ENCODE data around the gene ATP6V1F. TPM values are rescaled to one million over a fixed set of nuclear protein-coding genes. Genes with fewer than 3 reads are reported as not detected.

The ATP6V1F gene
- total and polyA plus RNA-seq, 5 donors: 127 to 224 (median 137) TPM

- no peak for ATAC-seq
- H3K27me3 ChIP-seq (ENCODE audit: control insufficient read depth, insufficient read depth): no peaks in the 10 kb centered on the region
- intact Hi-C loops (cut with DNase I): no loop called here
- peak; percentile 7 to 52 (median 25) for DNase-seq
- H3K4me1 ChIP-seq (ENCODE audit: control insufficient read depth, insufficient read depth, low read length): no peaks in the 10 kb centered on the region
- H3K9me3 ChIP-seq (ENCODE audit: control insufficient read depth, low read length): no peaks in the 10 kb centered on the region
- WGBS: 87% methylated on average over 17 of the region's 17 CpGs
- H3K4me3 ChIP-seq (ENCODE audit: low read length): no peak overlapping the region
- no peak overlapping the region for H3K27ac ChIP-seq (ENCODE audit: low read length)
Measured at GRCh38 chr7:128843938-128844621, 18.6 kb upstream of the ATP6V1F start.

DNA sequence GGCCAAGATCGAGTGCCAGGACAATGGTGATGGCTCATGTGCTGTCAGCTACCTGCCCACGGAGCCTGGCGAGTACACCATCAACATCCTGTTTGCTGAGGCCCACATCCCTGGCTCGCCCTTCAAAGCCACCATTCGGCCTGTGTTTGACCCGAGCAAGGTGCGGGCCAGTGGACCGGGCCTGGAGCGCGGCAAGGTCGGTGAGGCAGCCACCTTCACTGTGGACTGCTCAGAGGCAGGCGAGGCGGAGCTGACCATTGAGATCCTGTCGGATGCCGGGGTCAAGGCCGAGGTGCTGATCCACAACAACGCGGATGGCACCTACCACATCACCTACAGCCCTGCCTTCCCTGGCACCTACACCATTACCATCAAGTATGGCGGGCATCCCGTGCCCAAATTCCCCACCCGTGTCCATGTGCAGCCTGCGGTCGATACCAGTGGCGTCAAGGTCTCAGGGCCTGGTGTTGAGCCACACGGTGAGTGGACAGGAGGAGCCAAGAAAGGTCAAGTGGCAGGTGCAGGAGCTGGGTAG lies 17.8 kb upstream of the ATP6V1F start:
- H3K27ac ChIP-seq (ENCODE audit: low read length): no peak overlapping the region
- WGBS: 91% methylated on average over 25 of the region's 25 CpGs
- no peaks in the 10 kb centered on the region for H3K4me1 ChIP-seq (ENCODE audit: control insufficient read depth, insufficient read depth, low read length)
- intact Hi-C loops (cut with DNase I): no loop called here
- ATAC-seq (no peak), DNase-seq (peak; percentile 8 to 56 (median 30))
- H3K9me3 ChIP-seq (ENCODE audit: control insufficient read depth, low read length): no peaks in the 10 kb centered on the region
- H3K27me3 ChIP-seq (ENCODE audit: control insufficient read depth, insufficient read depth): no peaks in the 10 kb centered on the region
- H3K4me3 ChIP-seq (ENCODE audit: low read length): no peak overlapping the region

- ATAC-seq: no peak
- Histone ChIP-seq H3K4me3 (ENCODE audit: low read length) (no peak overlapping the region), H3K27ac (ENCODE audit: low read length) (no peak overlapping the region), H3K27me3 (ENCODE audit: control insufficient read depth, insufficient read depth) (no peaks in the 10 kb centered on the region), H3K4me1 (ENCODE audit: control insufficient read depth, insufficient read depth, low read length) (no peaks in the 10 kb centered on the region), H3K9me3 (ENCODE audit: control insufficient read depth, low read length) (no peaks in the 10 kb centered on the region)
- 83% methylated on average over 5 of the region's 5 CpGs for WGBS
- peak; percentile 6 to 23 (median 15) for DNase-seq
- intact Hi-C loops (cut with DNase I): no loop called here
Measured at GRCh38 chr7:128845475-128845874, 17.2 kb upstream of the ATP6V1F start.

GRCh38 chr7:128845987-128846386 lies 16.7 kb upstream of the ATP6V1F start:
- intact Hi-C loops (cut with DNase I): no loop called here
- H3K9me3 ChIP-seq (ENCODE audit: control insufficient read depth, low read length): no peaks in the 10 kb centered on the region
- H3K27me3 ChIP-seq (ENCODE audit: control insufficient read depth, insufficient read depth): no peaks in the 10 kb centered on the region
- ATAC-seq (no peak), DNase-seq (peak in 2 of 3 donors; percentile 41 to 59)
- 82% methylated on average over 19 of the region's 19 CpGs for WGBS
- H3K27ac ChIP-seq (ENCODE audit: low read length): no peak overlapping the region
- no peak overlapping the region for H3K4me3 ChIP-seq (ENCODE audit: low read length)
- no peaks in the 10 kb centered on the region for H3K4me1 ChIP-seq (ENCODE audit: control insufficient read depth, insufficient read depth, low read length)

GRCh38 chr7:128846781-128847444 lies 15.7 kb upstream of the ATP6V1F start:
- H3K4me1 ChIP-seq (ENCODE audit: control insufficient read depth, insufficient read depth, low read length): no peaks in the 10 kb centered on the region
- H3K27ac ChIP-seq (ENCODE audit: low read length): no peak overlapping the region
- DNase-seq (peak in 2 of 3 donors; percentile 20 to 51), ATAC-seq (no peak)
- H3K9me3 ChIP-seq (ENCODE audit: control insufficient read depth, low read length): no peaks in the 10 kb centered on the region
- intact Hi-C loops (cut with DNase I): no loop called here
- WGBS: 84% methylated on average over 14 of the region's 14 CpGs
- no peaks in the 10 kb centered on the region for H3K27me3 ChIP-seq (ENCODE audit: control insufficient read depth, insufficient read depth)
- H3K4me3 ChIP-seq (ENCODE audit: low read length): no peak overlapping the region

GRCh38 chr7:128847721-128848211 lies 14.9 kb upstream of the ATP6V1F start:
- H3K27ac ChIP-seq (ENCODE audit: low read length): no peak overlapping the region

DNA sequence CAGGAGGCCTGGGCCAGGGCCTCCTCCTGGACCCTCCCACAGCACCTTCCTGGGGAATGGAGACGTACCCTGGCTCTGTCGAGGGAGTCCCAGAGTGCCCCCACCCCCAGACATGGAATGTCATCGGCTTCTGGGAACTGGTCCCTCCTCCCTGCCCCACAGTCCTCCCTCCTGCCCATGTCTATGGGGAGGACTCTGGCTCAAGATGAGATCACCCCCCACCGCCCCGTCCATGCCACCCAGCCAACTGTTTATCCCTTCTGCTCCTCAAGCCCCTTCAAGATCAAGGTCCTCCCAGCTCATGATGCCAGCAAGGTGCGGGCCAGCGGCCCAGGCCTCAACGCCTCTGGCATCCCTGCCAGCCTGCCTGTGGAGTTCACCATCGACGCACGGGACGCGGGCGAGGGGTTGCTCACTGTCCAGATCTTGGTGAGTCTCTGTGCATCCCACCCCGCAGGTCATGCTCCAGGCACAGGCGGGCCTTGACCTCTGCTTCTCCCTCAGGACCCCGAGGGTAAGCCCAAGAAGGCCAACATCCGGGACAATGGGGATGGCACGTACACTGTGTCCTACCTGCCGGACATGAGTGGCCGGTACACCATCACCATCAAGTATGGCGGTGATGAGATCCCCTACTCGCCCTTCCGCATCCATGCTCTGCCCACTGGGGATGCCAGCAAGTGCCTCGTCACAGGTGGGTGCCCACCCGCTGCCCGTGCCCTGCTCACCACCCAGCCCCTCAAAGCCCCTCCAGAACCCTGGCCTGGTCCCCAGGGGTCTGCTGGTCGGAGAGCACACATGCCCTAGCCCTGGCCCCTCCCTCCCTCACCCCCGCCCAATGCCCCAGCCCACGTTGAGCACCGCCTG lies 14.1 kb upstream of the ATP6V1F start:
- Histone ChIP-seq H3K27me3 (ENCODE audit: control insufficient read depth, insufficient read depth) (no peaks in the 10 kb centered on the region), H3K4me1 (ENCODE audit: control insufficient read depth, insufficient read depth, low read length) (no peaks in the 10 kb centered on the region), H3K27ac (ENCODE audit: low read length) (no peak overlapping the region), H3K4me3 (ENCODE audit: low read length) (no peak overlapping the region), H3K9me3 (ENCODE audit: control insufficient read depth, low read length) (no peaks in the 10 kb centered on the region)
- WGBS: 91% methylated on average over 31 of the region's 31 CpGs
- DNase-seq: peak in 2 of 3 donors; percentile 31 to 45
- no peak for ATAC-seq
- intact Hi-C loops (cut with DNase I): no loop called here

More at GRCh38 chr7:128847721-128848211, 14.9 kb upstream of the ATP6V1F start:
- ATAC-seq (peak in 1 of 2 donors; percentile 3), DNase-seq (peak in 2 of 3 donors; percentile 44 to 51)
- H3K4me3 ChIP-seq (ENCODE audit: low read length): no peak overlapping the region
- H3K4me1 ChIP-seq (ENCODE audit: control insufficient read depth, insufficient read depth, low read length): no peaks in the 10 kb centered on the region
- no peaks in the 10 kb centered on the region for H3K27me3 ChIP-seq (ENCODE audit: control insufficient read depth, insufficient read depth)
- H3K9me3 ChIP-seq (ENCODE audit: control insufficient read depth, low read length): no peaks in the 10 kb centered on the region
- 92% methylated on average over 17 of the region's 17 CpGs for WGBS
- intact Hi-C loops (cut with DNase I): no loop called here

DNA sequence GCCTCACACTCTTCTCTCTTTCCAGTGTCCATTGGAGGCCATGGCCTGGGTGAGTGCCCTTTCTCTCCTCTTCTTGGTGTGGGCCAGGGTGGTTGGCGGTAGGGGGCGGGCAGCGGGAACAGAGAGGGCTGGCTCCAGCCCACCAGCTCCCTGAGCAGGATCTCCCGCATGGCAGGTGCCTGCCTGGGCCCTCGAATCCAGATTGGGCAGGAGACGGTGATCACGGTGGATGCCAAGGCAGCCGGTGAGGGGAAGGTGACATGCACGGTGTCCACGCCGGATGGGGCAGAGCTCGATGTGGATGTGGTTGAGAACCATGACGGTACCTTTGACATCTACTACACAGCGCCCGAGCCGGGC lies 13.5 kb upstream of the ATP6V1F start:
- no peaks in the 10 kb centered on the region for H3K4me1 ChIP-seq (ENCODE audit: control insufficient read depth, insufficient read depth, low read length)
- ATAC-seq (no peak), DNase-seq (no peak)
- H3K4me3 ChIP-seq (ENCODE audit: low read length): no peak overlapping the region
- H3K27ac ChIP-seq (ENCODE audit: low read length): no peak overlapping the region
- H3K9me3 ChIP-seq (ENCODE audit: control insufficient read depth, low read length): no peaks in the 10 kb centered on the region
- WGBS: 93% methylated on average over 16 of the region's 16 CpGs
- intact Hi-C loops (cut with DNase I): no loop called here
- no peaks in the 10 kb centered on the region for H3K27me3 ChIP-seq (ENCODE audit: control insufficient read depth, insufficient read depth)

DNA sequence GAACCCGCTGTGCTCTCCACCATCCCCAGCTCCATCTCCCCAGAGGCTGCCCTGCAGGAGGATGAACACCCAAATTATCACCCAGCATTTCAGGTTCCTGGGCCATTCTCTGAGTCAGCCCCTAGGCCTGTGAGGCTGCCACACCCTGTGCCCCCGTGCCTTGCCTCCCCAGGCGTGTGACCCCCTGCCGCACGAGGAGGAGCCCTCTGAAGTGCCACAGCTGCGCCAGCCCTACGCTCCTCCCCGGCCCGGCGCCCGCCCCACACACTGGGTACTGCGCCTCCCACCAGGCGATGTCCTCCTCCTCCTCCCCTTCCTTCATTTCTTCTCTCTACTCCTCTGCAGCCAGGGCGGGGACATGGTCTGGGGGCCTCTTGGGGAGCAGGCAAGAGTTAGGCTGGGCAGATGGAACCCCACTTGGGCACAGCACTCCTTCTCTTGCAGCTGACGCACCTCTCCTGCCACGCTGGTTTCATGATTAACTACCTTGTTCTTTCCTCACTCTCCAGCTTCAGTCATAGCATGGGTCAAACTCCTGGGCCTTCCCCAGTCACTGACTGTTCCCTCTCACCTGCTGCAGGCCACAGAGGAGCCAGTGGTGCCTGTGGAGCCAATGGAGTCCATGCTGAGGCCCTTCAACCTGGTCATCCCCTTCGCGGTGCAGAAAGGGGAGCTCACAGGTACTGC lies 12.7 kb upstream of the ATP6V1F start:
- Histone ChIP-seq H3K4me1 (ENCODE audit: control insufficient read depth, insufficient read depth, low read length) (no peaks in the 10 kb centered on the region), H3K27ac (ENCODE audit: low read length) (no peak overlapping the region), H3K9me3 (ENCODE audit: control insufficient read depth, low read length) (no peaks in the 10 kb centered on the region), H3K27me3 (ENCODE audit: control insufficient read depth, insufficient read depth) (no peaks in the 10 kb centered on the region), H3K4me3 (ENCODE audit: low read length) (no peak overlapping the region)
- ATAC-seq (no peak), DNase-seq (peak in 1 of 3 donors; percentile 21)
- WGBS: 92% methylated on average over 18 of the region's 18 CpGs
- intact Hi-C loops (cut with DNase I): no loop called here

DNA sequence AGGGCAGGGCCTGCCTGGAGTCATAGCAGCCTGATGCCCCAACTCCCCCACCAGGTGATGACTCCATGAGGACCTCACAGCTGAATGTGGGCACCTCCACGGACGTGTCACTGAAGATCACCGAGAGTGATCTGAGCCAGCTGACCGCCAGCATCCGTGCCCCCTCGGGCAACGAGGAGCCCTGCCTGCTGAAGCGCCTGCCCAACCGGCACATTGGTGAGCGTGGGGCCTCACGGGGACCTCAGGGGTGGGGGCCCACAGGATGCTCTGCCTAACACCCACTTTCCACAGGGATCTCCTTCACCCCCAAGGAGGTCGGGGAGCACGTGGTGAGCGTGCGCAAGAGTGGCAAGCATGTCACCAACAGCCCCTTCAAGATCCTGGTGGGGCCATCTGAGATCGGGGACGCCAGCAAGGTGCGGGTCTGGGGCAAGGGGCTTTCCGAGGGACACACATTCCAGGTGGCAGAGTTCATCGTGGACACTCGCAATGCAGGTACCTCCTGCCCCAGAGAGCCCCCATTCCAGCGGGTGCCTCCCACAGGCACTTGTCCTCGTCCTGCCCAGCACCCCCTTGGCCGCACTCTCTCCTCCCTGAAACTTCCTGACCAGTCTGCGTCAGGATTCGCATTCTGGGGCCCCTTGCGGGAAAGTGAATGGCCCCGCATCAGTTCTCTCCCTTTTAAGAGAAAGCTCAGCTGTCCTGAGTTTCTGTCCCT lies 10.0 kb upstream of the ATP6V1F start:
- 90% methylated on average over 28 of the region's 28 CpGs for WGBS
- H3K27ac ChIP-seq (ENCODE audit: low read length): no peak overlapping the region

More for the DNA sequence above, 10.0 kb upstream of the ATP6V1F start:
- ATAC-seq (no peak), DNase-seq (no peak)
- intact Hi-C loops (cut with DNase I): no loop called here
- Histone ChIP-seq H3K4me3 (ENCODE audit: low read length) (no peak overlapping the region), H3K4me1 (ENCODE audit: control insufficient read depth, insufficient read depth, low read length) (no peaks in the 10 kb centered on the region), H3K9me3 (ENCODE audit: control insufficient read depth, low read length) (no peaks in the 10 kb centered on the region), H3K27me3 (ENCODE audit: control insufficient read depth, insufficient read depth) (no peaks in the 10 kb centered on the region)
